Activated T-helper 2 cell treated with anti-CD3 and anti-CD28 coated beads, Interferon-gamma antibody, Interleukin-2, Interleukin-4, amounts not matched to agents 10 μg/mL and 5 μg/mL and 100 μg/mL, durations not matched to agents 14 hours and 24 hours and 36 hours (primary cell): Measurements from ENCODE around the gene CATSPERB. TPM values are rescaled to one million over a fixed set of nuclear protein-coding genes. Genes with fewer than 3 reads are reported as not detected.
"Not testable (repeated sequence)": the region's sequence is repeated elsewhere in the genome, so short reads cannot be mapped to it uniquely, and the experiment has no call there.

Source experiments
- DNase-seq: peaks from one replicate; pipeline ENCODE4 v3.0.0; 2021; ENCODE audit warnings: low spot score
- H3K27ac Mint-ChIP-seq: one replicate; pipeline ENCODE4 v1.8.0; 2021; ENCODE audit warnings: mixed read lengths
- H3K27me3 Mint-ChIP-seq: one replicate; pipeline ENCODE4 v1.8.0; 2021; ENCODE audit warnings: low read depth, mixed read lengths
- H3K36me3 Mint-ChIP-seq: one replicate; pipeline ENCODE4 v1.8.0; 2021; ENCODE audit warnings: low read depth, mixed read lengths
- H3K4me1 Mint-ChIP-seq: one replicate; pipeline ENCODE4 v1.8.0; 2021; ENCODE audit warnings: low read depth, mixed read lengths
- H3K4me3 Mint-ChIP-seq: one replicate; pipeline ENCODE4 v1.8.0; 2021; ENCODE audit warnings: low read depth, mild to moderate bottlenecking, moderate library complexity, mixed read lengths
- H3K9me3 Mint-ChIP-seq: one replicate; pipeline ENCODE4 v1.8.0; 2021; ENCODE audit warnings: mixed read lengths
- intact Hi-C: fragments of 100-400 bp; cut with micrococcal nuclease; formaldehyde crosslinking; loops from one replicate; pipeline ENCODE4 v1.15.1; 2023
- total RNA-seq: library from RNA; stranded (reverse); gene quantifications from 2 replicates; pipeline ENCODE4 v1.2.3, GENCODE V29; 2022

CATSPERB gene
- total RNA-seq, 1 donor from 2014 or later: 0.46 TPM

DNA sequence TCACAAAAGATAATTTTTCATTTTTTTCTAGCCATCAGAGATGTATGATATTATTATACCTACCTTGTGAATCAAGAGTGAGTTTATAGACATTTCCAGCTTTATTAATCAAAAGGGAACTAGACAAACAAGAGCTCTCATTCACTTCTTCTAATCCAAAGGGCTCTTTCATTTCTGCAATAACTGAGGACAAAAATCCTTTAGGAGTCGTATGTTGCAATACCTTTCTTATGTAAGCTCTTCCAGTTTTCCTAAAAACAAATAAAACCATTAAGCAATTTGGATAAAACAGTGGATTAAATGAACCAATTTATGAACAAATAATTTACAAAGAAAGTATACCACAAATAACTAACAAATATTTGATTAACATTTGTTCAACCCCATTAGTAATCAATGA, 107.1 kb downstream of the CATSPERB start:
- Mint-ChIP-seq H3K4me1 (peaks cover 6% of the 10 kb centered on the region), H3K9me3 (no peaks in the 10 kb centered on the region), H3K4me3 (no peak overlapping the region), H3K27me3 (peaks cover 4% of the 10 kb centered on the region), H3K27ac (no peak overlapping the region), H3K36me3 (no peaks in the 10 kb centered on the region)
- no peak for DNase-seq
- intact Hi-C loops: no loop called here

DNA sequence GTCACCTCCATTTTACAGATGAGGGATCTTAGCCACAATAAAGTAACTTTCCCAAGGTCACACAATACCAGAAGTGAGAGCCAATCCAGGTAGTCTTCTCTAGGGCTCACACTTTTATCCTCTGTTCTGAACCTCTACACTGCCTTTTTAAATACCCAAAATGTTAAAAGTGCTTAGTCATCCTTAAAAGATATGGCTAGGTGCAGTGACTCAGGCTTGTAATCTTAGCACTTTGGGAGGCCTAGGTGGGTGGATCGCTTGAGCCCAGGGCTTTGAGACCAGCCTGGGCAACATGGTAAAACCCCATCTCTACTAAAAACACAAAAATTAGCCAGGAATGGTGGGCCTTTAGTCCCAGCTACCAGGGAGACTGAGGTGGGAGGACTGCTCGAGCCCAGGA, 117.7 kb downstream of the CATSPERB start:
- intact Hi-C loops: no loop called here
- no peak for DNase-seq
- no peaks in the 10 kb centered on the region for H3K9me3 Mint-ChIP-seq
- H3K27me3 Mint-ChIP-seq: no peaks in the 10 kb centered on the region
- H3K36me3 Mint-ChIP-seq: no peaks in the 10 kb centered on the region
- H3K4me3 Mint-ChIP-seq: no peak overlapping the region
- no peak overlapping the region for H3K27ac Mint-ChIP-seq
- no peaks in the 10 kb centered on the region for H3K4me1 Mint-ChIP-seq

DNA sequence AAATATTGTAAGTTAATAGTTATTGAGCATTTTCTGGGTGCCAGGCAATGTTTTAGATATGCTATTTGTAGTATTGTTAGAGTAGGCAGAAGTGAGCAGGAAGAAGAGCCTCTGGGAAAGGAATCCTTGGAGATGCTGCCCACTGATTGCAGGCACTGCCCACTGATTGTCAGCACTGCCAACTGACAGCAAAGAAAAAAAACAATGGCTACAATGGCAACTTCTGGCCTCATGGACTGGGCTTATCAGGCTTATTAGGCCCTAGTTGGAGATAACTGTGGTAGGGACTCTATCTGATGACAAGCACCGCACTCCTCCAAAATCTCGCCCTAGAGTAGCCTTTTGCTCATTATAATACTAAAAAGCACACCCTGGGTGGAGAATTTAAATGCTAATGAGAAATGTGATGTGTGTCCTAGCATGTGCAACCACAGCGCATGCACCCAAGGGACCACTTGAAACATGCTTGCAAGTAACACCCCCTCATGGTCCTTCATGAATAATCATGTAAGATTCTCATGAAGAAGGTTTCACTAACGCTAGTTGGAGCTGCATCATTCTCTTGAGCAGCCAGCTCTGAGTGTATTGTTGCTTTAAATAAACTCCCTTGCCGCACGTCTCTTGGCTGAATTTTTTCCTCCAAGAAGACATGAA, 118.3 kb downstream of the CATSPERB start:
- Mint-ChIP-seq H3K27ac (no peak overlapping the region), H3K27me3 (no peaks in the 10 kb centered on the region), H3K36me3 (no peaks in the 10 kb centered on the region), H3K4me1 (no peaks in the 10 kb centered on the region), H3K4me3 (no peak overlapping the region), H3K9me3 (no peaks in the 10 kb centered on the region)
- no peak for DNase-seq
- intact Hi-C loops: no loop called here

DNA sequence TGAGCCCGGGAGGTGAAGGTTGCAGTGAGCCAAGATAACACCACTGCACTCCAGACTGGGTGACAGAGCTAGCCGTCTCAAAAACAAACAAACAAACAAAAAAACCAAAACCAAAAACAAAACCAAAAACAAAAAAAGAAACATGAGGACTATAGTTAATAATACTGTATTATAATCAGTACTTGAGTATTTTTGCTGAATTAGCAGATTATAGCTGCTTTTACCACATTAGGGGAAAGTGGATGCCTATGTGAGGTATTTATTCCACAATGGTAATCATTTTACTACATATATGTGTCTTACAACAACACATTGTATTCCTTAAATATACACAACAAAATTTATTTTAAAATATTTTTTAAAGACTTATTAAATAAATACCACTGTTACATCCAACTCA, 120.4 kb downstream of the CATSPERB start:
- no peak for DNase-seq
- Mint-ChIP-seq H3K9me3 (no peaks in the 10 kb centered on the region), H3K27me3 (no peaks in the 10 kb centered on the region), H3K4me1 (no peaks in the 10 kb centered on the region), H3K36me3 (no peaks in the 10 kb centered on the region), H3K27ac (no peak overlapping the region), H3K4me3 (no peak overlapping the region)
- intact Hi-C loops: no loop called here

DNA sequence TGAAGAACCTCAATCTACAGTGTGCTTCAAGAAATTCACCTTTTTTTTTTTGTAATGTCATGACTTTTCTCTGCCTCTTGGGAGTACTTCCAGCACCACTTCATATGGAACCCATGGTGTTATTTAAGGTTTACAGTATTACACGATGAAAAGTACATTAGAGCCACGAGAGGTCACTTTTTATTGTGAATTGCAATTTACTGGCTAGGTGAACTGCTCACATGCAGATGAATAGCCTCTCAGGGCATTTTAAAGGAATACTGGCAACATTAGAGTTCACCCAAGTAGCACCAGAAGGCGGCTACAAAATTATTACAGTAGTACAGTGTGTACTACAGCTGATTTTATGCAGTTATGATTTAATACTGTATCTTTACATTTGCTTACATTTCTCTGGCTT, 122.7 kb downstream of the CATSPERB start:
- H3K36me3 Mint-ChIP-seq: no peaks in the 10 kb centered on the region
- DNase-seq: no peak
- no peak overlapping the region for H3K4me3 Mint-ChIP-seq
- no peaks in the 10 kb centered on the region for H3K9me3 Mint-ChIP-seq
- no peaks in the 10 kb centered on the region for H3K27me3 Mint-ChIP-seq
- intact Hi-C loops: no loop called here
- no peak overlapping the region for H3K27ac Mint-ChIP-seq
- no peaks in the 10 kb centered on the region for H3K4me1 Mint-ChIP-seq

DNA sequence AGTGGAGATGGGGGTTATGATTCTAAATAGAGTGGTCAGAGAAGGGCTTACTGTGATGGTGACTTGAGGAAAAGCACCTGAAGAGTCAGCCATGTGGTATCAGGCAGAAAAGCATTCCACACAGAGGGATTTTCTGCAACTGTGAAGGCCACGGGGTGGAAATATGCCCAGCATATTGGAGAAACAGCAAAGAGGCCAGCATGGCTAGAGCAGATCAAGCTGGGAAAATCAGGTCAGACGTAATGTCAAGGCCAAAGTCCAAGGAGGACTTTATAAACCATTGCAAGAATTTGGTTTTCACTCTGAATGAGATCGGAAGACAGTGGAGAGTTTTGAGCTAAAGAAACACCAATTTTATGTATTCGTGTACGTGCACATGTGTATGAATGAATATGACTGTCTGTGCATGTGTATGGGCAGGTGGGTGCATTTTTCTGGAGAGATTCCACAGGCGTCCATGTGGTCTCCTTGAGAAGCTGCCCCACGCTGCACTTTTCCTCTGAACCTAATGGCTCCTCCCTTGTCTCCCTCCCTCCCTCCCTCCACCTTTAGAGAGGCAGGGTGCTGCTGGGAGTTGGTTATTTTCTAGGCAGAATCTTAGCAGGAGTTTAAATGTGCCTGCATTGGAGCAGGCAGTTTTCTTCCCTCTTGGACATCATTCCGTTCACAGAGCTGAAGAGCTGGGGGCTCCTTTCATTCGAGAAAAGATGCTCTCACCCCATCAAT, 124.4 kb downstream of the CATSPERB start:
- Mint-ChIP-seq H3K27ac (no peak overlapping the region), H3K36me3 (no peaks in the 10 kb centered on the region), H3K9me3 (no peaks in the 10 kb centered on the region), H3K4me3 (no peak overlapping the region), H3K27me3 (peaks cover 3% of the 10 kb centered on the region), H3K4me1 (no peaks in the 10 kb centered on the region)
- intact Hi-C loops: no loop called here
- no peak for DNase-seq

DNA sequence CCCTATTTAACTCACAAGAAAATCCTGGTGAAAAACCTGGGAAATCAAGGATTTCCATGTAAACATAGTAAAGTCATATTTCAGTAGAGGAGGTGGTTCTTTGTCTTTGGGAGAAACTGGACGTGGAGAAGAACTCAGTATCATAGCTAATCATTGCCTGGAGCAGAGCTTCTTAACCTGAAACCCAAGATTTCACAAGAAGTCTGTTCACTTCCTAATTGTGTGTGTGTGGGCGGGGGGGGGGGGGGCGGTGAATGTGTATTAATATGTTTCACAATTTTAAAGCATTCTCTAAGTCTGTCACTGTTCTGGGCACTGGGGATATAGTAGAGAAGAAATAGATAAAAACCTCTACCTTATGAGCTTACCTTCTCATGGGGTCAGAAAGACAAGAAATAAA, 125.0 kb downstream of the CATSPERB start:
- Mint-ChIP-seq H3K36me3 (no peaks in the 10 kb centered on the region), H3K4me1 (no peaks in the 10 kb centered on the region), H3K9me3 (no peaks in the 10 kb centered on the region), H3K4me3 (no peak overlapping the region), H3K27ac (no peak overlapping the region), H3K27me3 (peaks cover 3% of the 10 kb centered on the region)
- intact Hi-C loops: no loop called here
- DNase-seq: no peak

DNA sequence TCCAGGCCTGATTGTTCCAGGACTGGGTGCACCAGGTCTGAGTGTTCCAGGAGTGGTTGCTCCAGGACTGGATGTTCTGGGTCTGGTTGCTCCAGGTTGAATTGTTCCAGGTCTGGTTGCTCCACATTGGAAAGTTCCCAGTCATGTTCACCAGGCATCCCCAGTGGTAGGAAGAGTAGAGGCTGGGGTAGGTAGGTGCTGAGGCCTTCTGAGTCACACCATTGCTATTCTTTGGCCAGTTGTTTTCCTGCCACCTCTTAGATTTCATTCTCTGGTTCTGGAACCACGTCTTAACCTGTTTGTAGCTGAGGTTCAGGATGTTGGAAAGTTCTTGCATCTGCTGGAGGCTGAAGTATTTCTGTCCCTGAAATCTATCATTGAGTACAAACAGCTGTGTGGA, 127.3 kb downstream of the CATSPERB start:
- H3K4me3 Mint-ChIP-seq, H3K36me3 Mint-ChIP-seq, DNase-seq, H3K4me1 Mint-ChIP-seq, H3K27me3 Mint-ChIP-seq, intact Hi-C loops, H3K27ac Mint-ChIP-seq, H3K9me3 Mint-ChIP-seq: not testable (repeated sequence)

DNA sequence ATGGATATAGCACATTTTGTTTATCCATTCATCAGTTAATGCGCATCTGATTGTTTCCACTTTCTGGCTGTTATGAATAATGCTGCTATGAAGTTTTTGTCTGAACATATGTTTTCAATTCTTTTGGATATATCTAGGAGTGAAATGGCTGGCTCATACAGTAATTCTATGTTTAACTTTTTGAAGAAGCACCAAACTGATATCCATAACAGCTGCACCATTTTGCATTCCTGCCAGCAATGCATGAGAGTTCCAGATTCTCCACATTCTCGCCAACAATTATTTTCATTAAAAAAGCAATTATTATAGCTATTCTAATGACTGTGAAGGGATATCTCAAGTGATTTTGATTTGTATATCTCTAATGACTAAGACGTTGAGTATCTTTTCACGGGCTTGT, 131.9 kb downstream of the CATSPERB start:
- no peaks in the 10 kb centered on the region for H3K4me1 Mint-ChIP-seq
- peaks cover 11% of the 10 kb centered on the region for H3K9me3 Mint-ChIP-seq
- peaks cover 10% of the 10 kb centered on the region for H3K27me3 Mint-ChIP-seq
- no peak for DNase-seq
- H3K36me3 Mint-ChIP-seq: no peaks in the 10 kb centered on the region
- no peak overlapping the region for H3K4me3 Mint-ChIP-seq
- no peak overlapping the region for H3K27ac Mint-ChIP-seq
- intact Hi-C loops: no loop called here

DNA sequence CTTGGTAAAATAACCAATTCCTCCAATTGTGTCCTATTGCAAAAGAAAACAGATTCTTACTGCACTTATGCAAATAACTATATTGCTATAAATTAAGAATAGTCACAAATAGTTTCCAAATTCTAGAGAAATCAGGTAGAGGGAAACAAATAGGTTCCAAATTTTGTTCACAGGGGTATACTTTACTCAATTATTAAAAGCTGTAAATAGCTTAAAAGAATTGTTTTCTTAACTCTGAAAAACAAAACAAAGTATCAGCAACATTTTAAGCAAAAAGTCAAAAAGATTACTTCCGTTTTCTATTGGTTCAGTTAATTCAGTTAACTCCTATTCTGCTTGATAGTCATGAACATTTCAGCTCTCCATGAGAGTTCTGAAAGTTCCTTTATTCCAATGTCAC, 136.2 kb downstream of the CATSPERB start:
- H3K4me1 Mint-ChIP-seq: no peaks in the 10 kb centered on the region
- H3K27ac Mint-ChIP-seq: no peak overlapping the region
- DNase-seq: no peak
- peaks cover 17% of the 10 kb centered on the region for H3K9me3 Mint-ChIP-seq
- no peaks in the 10 kb centered on the region for H3K36me3 Mint-ChIP-seq
- intact Hi-C loops: no loop called here
- H3K4me3 Mint-ChIP-seq: no peak overlapping the region
- H3K27me3 Mint-ChIP-seq: peaks cover 3% of the 10 kb centered on the region

DNA sequence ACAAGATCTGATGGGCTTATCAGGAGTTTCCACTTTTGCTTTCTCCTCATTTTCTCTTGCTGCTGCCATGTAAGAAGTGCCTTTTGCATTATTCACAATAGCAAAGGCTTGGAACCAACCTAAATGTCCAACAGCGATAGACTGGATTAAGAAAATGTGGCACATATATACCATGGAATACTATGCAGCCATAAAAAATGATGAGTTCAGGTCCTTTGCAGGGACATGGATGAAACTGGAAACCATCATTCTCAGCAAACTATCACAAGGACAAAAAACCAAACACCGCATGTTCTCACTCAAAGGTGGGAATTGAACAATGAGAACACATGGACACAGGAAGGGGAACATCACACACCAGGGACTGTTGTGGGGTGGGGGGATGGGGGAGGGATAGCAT, 137.9 kb downstream of the CATSPERB start:
- not testable (repeated sequence) for H3K27ac Mint-ChIP-seq

DNA sequence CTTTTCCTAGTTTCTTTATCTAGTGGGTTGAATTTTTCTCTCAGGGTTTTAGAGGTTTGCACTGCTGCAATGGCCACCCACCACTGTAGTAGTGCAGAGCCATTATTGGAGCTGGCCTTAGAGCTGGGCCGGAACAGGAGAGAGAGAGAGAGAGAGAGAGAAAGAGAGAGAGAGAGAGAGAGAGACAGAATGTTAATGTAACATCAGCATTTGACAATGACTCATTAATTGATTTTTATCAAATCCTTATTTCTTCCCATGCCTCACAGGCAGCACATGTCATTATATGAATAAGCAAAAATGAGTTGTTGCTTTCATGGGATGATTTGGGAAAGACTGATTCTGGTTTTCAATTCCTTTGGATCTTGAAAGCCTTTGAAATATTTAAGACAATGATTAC, 145.5 kb downstream of the CATSPERB start:
- Mint-ChIP-seq H3K9me3 (peaks cover 14% of the 10 kb centered on the region), H3K4me3 (no peak overlapping the region), H3K27me3 (peaks cover 4% of the 10 kb centered on the region), H3K4me1 (no peaks in the 10 kb centered on the region), H3K27ac (no peak overlapping the region), H3K36me3 (peaks cover 3% of the 10 kb centered on the region)
- intact Hi-C loops: no loop called here
- no peak for DNase-seq

More for the DNA sequence above, 137.9 kb downstream of the CATSPERB start:
- H3K4me1 Mint-ChIP-seq, H3K4me3 Mint-ChIP-seq, H3K27me3 Mint-ChIP-seq, H3K36me3 Mint-ChIP-seq, intact Hi-C loops, DNase-seq: not testable (repeated sequence)
- H3K9me3 Mint-ChIP-seq: peaks cover 17% of the 10 kb centered on the region

DNA sequence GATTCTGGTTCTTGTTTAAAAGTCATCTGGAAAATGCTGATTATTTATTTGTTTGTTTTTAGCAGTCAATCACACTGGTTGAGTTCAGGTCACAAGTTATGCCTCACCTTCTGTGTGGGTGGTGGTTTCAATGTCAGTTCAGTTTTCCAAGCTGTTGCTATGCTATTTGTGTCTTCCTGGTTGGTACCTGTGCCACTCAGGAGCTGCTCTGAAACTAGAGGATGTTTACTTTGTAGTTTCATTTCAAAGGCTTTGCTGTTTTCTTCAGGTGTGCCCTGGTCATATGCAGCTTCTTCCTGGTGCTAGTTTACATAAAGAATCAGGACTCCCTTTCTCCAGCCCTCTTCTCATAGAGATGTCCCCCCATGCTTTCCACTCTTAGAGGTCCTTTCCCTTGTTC, 146.0 kb downstream of the CATSPERB start:
- Mint-ChIP-seq H3K36me3 (peaks cover 3% of the 10 kb centered on the region), H3K27me3 (peaks cover 9% of the 10 kb centered on the region), H3K4me1 (no peaks in the 10 kb centered on the region), H3K27ac (no peak overlapping the region), H3K9me3 (peaks cover 14% of the 10 kb centered on the region), H3K4me3 (no peak overlapping the region)
- DNase-seq: no peak
- intact Hi-C loops: no loop called here
